ENCODE measurements around the gene EPB41L5.
"Not testable (repeated sequence)": the region's sequence is repeated elsewhere in the genome, so short reads cannot be mapped to it uniquely, and the experiment has no call there.

Gene EPB41L5

GRCh38 chr2:120029672-120030640, 17.1 kb downstream of the EPB41L5 start:
- DNase-seq (ENCODE audit: low read depth in 2 of 2): no peak

- DNase-seq (ENCODE audit: low read depth in 2 of 2): no peak
Measured at GRCh38 chr2:120032297-120032696, 19.4 kb downstream of the EPB41L5 start.

GRCh38 chr2:120034027-120034426, 21.1 kb downstream of the EPB41L5 start:
- no peak for DNase-seq (ENCODE audit: low read depth in 2 of 2)

GRCh38 chr2:120034621-120035020, 21.7 kb downstream of the EPB41L5 start:
- DNase-seq (ENCODE audit: low read depth in 2 of 2): no peak

GRCh38 chr2:120036145-120036544, 23.3 kb downstream of the EPB41L5 start:
- DNase-seq (ENCODE audit: low read depth in 2 of 2): no peak

- DNase-seq (ENCODE audit: low read depth in 2 of 2): no peak
Measured at GRCh38 chr2:120037995-120038541, 25.2 kb downstream of the EPB41L5 start.

GRCh38 chr2:120042359-120042758, 29.5 kb downstream of the EPB41L5 start:
- DNase-seq (ENCODE audit: low read depth in 2 of 2): no peak

DNA sequence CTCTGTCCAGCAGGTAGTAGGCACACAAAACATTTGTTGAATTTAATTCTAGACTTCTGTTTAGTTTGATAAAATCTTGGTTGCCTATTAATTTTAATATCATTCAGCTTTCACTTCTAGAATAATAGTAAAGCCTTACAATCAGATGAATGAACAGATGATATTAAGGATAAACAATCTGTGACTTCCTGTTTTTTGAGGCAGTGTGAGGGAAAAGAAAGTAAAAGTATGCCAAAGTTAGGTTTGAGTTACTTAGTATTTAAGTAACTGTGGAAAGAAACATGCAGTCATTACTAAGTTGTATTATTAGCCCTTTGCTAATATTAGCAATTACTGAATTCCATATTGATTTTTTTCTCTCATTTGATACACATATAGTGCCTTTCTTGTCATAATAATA, 31.5 kb downstream of the EPB41L5 start:
- DNase-seq (ENCODE audit: low read depth in 2 of 2): no peak

- not testable (repeated sequence) for DNase-seq (ENCODE audit: low read depth in 2 of 2)
Measured at GRCh38 chr2:120045775-120046174, 32.9 kb downstream of the EPB41L5 start.

DNA sequence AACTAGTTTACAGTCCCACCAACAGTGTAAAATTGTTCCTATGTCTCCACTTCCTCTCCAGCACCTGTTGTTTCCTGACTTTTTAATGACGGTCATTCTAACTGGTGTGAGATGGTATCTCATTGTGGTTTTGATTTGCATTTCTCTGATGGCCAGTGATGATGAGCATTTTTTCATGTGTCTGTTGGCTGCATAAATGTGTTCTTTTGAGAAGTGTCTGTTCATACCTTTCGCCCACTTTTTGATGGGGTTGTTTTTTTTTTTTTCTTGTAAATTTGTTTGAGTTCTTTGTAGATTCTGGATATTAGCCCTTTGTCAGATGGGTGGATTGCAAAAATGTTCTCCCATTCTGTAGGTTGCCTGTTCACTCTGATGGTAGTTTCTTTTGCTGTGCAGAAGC, 33.4 kb downstream of the EPB41L5 start:
- DNase-seq (ENCODE audit: low read depth in 2 of 2): not testable (repeated sequence)

- DNase-seq (ENCODE audit: low read depth in 2 of 2): no peak
Measured at GRCh38 chr2:120052597-120052996, 39.7 kb downstream of the EPB41L5 start.

- DNase-seq (ENCODE audit: low read depth in 2 of 2): no peak
Measured at GRCh38 chr2:120053891-120054290, 41.0 kb downstream of the EPB41L5 start.

DNA sequence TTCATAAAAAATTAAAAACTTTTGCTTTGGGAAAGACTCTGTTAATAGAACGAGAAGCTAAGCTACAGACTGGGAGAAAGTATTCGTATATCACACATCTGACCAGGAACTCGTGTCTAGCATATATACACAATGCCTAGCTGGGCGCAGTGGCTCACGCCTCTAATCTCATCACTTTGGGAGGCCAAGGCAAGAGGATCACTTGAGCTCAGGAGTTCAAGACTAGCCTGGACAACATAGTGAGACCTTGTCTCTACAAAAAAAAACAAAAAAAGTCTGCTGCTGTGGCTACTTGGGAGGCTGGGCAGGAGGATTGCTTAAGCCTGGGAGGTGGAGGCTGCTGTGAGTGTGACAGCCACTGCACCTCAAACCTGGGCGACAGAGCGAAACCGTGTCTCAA, 46.6 kb downstream of the EPB41L5 start:
- DNase-seq (ENCODE audit: low read depth in 2 of 2): no peak

DNA sequence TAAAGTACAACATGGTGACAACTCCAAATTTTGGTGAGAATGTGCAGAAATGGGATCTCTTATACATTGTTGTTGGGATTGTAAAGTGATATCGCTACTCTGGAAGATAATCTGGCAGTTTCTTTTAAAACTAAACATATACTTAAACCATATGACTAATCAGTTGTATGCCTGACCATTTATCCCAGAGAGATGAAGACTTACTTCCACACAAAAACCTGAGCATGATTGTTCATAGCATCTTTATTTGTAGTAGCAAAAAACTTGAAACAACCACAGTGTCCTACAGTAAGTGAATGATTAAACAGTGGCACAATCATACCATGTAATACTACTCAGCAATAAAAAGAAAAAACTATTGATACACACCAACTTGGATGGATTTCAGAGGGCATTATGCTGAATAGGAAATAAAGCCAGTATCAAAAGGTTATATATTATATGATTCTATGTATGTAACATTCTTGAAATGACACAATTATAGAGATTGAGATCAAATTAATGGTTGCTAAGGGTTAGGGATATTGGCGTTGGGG, 47.3 kb downstream of the EPB41L5 start:
- DNase-seq (ENCODE audit: low read depth in 2 of 2): no peak

DNA sequence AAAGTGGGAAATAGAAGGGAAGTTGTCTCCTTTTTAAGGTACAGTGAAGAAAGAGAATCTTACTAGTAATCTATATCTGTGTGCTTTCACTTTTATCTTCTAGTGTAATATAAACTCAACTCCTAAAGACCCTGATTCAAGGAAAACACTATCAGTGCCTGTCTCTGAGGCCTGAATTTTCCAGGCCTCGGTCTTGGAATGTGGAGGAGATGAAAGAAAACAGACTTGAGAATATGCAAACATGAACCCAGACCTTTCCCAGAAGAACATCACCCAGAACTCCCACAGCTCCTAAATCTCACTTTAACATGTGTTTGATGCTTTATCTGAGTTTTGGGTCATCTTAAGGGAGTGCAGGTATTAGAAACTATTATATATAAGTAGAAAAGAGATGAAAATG, 51.8 kb downstream of the EPB41L5 start:
- DNase-seq (ENCODE audit: low read depth in 2 of 2): no peak

- no peak for DNase-seq (ENCODE audit: low read depth in 2 of 2)
Measured at GRCh38 chr2:120066800-120067547, 54.1 kb downstream of the EPB41L5 start.

DNA sequence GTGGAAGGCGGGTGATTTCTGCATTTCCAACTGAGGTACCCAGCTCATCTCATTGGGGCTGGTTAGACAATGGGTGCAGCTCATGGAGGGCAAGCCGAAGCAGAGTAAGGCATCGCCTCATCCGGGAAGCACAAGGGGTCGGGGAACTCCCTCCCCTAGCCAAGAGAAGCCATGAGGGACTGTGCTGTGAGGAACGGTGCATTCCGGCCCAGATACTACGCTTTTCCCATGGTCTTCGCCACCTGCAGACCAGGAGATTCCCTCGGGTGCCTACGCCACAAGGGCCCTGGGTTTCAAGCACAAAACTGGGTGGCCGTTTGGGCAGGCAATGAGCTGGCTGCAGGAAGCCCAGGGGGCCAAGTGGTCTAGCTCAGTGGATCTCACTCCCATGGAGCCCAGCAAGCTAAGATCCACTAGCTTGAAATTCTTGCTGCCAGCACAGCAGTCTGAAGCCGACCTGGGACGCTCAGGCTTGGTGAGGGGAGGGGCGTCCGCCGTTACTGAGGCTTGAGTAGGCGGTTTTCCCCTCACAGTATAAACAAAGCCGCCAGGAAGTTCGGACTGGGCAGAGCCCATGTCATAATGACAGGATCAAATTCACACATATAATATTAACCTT, 55.3 kb downstream of the EPB41L5 start:
- not testable (repeated sequence) for DNase-seq (ENCODE audit: low read depth in 2 of 2)

DNA sequence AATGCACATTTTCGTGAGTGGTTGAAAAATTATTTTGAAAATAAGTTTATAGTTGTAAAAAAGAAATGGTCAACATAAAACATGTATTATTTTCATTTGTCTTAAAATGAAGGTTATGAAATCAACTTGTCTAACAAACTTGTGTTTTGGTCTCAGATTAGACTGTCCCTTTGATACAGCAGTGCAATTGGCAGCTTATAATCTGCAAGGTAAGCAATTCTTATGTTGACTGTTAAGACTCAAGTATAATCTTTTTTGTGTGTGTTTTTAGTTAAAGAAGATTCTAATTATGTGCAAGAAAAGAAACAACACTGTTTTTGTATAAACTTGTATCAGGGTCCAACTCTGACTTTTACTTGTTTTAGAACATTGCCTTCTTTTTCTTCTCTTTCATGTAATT, 62.7 kb downstream of the EPB41L5 start:
- DNase-seq (ENCODE audit: low read depth in 2 of 2): no peak

DNA sequence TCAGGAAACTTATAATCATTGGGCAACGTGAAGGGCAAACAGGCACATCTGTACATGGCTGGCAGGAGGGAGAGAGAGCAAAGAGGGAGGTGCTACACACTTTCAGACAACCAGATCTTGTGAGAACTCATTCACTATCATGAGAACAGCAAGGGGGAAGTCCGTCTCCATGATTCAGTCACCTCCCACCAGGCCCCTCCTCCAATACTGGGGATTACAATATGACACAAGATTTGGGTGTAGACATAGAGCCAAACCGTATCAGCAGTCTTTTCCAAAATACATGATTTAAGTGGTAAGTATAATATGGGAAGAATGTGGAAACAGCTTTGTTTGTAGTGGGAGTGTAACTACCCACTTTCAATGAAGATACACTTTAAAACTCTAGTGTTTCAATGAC, 65.0 kb downstream of the EPB41L5 start:
- DNase-seq (ENCODE audit: low read depth in 2 of 2): no peak

- DNase-seq (ENCODE audit: low read depth in 2 of 2): no peak
Measured at GRCh38 chr2:120079647-120080046, 66.8 kb downstream of the EPB41L5 start.

DNA sequence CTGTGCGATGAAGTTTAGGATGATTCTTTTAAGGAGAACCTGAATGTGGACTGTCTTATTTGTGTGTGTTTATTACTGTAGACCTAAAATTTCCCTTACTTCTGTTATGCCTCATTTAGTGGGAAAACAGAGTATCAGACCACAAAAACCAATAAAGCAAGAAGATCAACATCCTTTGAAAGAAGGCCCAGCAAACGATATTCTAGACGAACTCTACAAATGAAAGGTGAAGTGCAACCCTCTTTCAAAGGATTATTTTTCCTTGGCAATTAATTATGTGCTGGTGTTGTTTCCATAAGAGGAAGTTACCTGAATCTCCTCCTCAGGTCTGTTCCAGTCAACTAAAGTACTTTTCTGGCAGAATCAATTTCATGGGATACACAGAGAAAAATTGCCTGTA, 78.6 kb downstream of the EPB41L5 start:
- DNase-seq (ENCODE audit: low read depth in 2 of 2): no peak

DNA sequence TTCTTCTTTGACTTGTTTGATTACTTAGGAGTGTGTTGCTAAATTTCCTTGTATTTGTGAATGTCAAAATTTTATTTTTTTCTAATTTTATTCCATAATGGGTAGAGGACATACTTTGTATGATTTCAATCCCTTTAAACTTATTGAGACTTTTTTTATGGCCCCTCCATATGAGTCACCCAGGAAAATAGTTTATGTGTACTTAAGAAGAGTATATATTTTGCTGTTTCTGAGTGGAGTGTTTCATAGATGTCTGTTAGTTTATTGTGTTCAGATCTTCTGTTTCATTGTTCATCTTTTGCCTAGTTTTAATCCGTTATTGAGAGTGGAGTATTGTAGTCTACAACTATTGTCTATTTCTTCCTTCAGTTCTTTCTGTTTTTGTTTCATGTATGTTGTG, 81.9 kb downstream of the EPB41L5 start:
- no peak for DNase-seq (ENCODE audit: low read depth in 2 of 2)
